Measurements from ENCODE around the gene MIB2.

The MIB2 gene

DNA sequence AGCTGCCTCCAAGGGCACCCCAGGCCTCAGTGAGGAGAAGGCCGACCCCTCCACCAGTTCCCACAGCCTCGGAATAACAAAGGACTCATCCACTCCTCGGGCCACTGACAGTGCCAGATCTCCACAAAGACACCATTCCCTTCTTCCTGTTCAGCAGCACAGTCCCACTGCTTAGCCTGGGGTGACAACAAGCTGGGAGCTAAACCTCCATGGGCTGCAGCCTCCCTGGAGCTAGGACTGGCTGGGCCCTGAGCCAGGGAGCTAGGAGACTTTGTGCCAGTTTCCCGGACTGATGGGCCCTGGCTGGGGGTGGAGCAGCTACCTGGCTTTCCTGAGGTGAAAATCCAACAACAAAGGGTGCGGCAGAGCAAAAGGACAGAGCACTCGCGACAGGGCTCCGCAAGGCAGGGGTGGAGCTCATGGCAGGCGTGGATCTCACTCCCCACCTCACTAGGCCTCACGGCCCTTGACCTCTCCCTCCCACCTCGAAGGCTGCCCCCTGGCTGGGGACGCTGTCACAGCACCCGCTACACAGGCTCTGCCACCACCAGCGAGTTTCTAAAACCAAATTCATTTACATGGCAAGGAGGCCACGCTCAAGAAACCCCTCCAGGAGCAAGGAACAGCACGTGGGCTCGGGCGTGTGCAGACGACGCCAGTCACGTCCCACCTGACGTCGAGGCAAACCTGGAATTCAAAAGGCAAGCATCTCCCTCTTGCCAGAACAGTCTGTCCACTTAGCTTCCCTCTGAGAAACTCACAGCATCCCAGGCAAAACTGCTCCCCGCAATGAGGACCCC, 63.5 kb downstream of the MIB2 start:
- Histone ChIP-seq H3K9ac (ENCODE audit: low read depth, low read length) (0 out of 2 replicates have a peak overlapping the region, but pooled peaks have one; percentile 20), H3K27ac (ENCODE audit: low read depth, low read length) (peak overlapping the region; percentile 47), H3K9me3 (ENCODE audit: control insufficient read depth, insufficient read depth, low read length) (no peaks in the 10 kb centered on the region), H3K4me3 (ENCODE audit: low read depth, low read length) (no peak overlapping the region), H3K4me1 (ENCODE audit: control insufficient read depth, insufficient read depth, low read length) (peaks cover 6% of the 10 kb centered on the region), H3K36me3 (ENCODE audit: control insufficient read depth, insufficient read depth, low read length) (peaks cover 8% of the 10 kb centered on the region; the same call in 1 of the 2 replicates), H3K27me3 (ENCODE audit: control insufficient read depth, insufficient read depth, low read length) (no peaks in the 10 kb centered on the region)
